Fibroblast of lung (primary cell): ENCODE data around the gene USP7. TPM values are rescaled to one million over a fixed set of nuclear protein-coding genes. Genes with fewer than 3 reads are reported as not detected.

Experiments used
- DNase-seq, 2 donors: peaks; one replicate each; pipeline versions ENCODE4 v3.0.0 to v3.0.0-alpha.2; 2010; ENCODE audit warnings: low read depth in 2 of 2
- H2AFZ ChIP-seq: 2 replicates; pipeline ENCODE4 v1.5.1; 2012; ENCODE audit warnings: low read length, control low read depth, inconsistent platforms
- H3K27ac ChIP-seq: 2 replicates; pipeline ENCODE4 v1.5.1; 2011; ENCODE audit warnings: low read length, control low read depth; ENCODE audit not compliant: insufficient read depth
- H3K27me3 ChIP-seq: 2 replicates; pipeline ENCODE4 v1.5.1; 2011; ENCODE audit warnings: mild to moderate bottlenecking, low read length; ENCODE audit not compliant: control insufficient read depth, insufficient read depth
- H3K36me3 ChIP-seq: 2 replicates; pipeline ENCODE4 v1.5.1; 2011; ENCODE audit warnings: low read length; ENCODE audit not compliant: control insufficient read depth, insufficient read depth
- H3K4me1 ChIP-seq: 2 replicates; pipeline ENCODE4 v1.5.1; 2011; ENCODE audit warnings: low read length; ENCODE audit not compliant: control insufficient read depth, insufficient read depth; ENCODE audit errors: extremely low read depth
- H3K4me2 ChIP-seq: 2 replicates; pipeline ENCODE4 v1.5.1; 2011; ENCODE audit warnings: low read length, control low read depth; ENCODE audit not compliant: insufficient read depth; ENCODE audit errors: extremely low read depth
- H3K4me3 ChIP-seq, 4 experiments: fragments of 200-600 bp in 1 of 4; sonication (generic) in 1 of 4; replicated peaks in 1 of 4; 2 replicates each; pipeline ENCODE4 v1.5.1; 2011 to 2016; ENCODE audit warnings: low read length in 4 of 4, low read depth in 3 of 4, mild to moderate bottlenecking in 3 of 4, control low read depth in 2 of 4, inconsistent platforms in 1 of 4, mixed read lengths in 1 of 4; ENCODE audit not compliant: insufficient read depth in 1 of 4; ENCODE audit errors: control extremely low read depth in 1 of 4
- H3K79me2 ChIP-seq: 2 replicates; pipeline ENCODE4 v1.5.1; 2012; ENCODE audit warnings: mild to moderate bottlenecking, low read length, inconsistent platforms; ENCODE audit not compliant: control insufficient read depth, insufficient read depth
- H3K9ac ChIP-seq: 2 replicates; pipeline ENCODE4 v1.5.1; 2011; ENCODE audit warnings: mild to moderate bottlenecking, low read length, control low read depth; ENCODE audit not compliant: insufficient read depth
- H3K9me3 ChIP-seq: 2 replicates; pipeline ENCODE4 v1.5.1; 2012; ENCODE audit warnings: low read depth, low read length; ENCODE audit not compliant: control insufficient read depth, insufficient read depth
- H4K20me1 ChIP-seq: 2 replicates; pipeline ENCODE4 v1.5.1; 2011; ENCODE audit warnings: low read length; ENCODE audit not compliant: control insufficient read depth, insufficient read depth; ENCODE audit errors: extremely low read depth
- EZH2 ChIP-seq: IDR thresholded peaks from 2 replicates; pipeline ENCODE4 v1.5.1; 2012; ENCODE audit warnings: low read length, control low read depth, mild to moderate bottlenecking; ENCODE audit errors: missing control alignments
- polyA plus RNA-seq, 2 donors: library from polyadenylated mRNA; depleted of rRNA in 1 of 2; stranded (reverse) in 1 of 2; unstranded in 1 of 2; fragments of >200 nt; gene quantifications; 2 replicates each; pipeline ENCODE4 v1.2.1, GENCODE V29; 2011 to 2012; ENCODE audit warnings: missing spikeins in 1 of 2
- total RNA-seq: library from RNA; depleted of rRNA; stranded (reverse); fragments of >200 nt; gene quantifications from 2 replicates; pipeline ENCODE4 v1.2.1, GENCODE V29; 2014
- TF ChIP-seq, protein P1 (sequence below), 2 donors: IDR thresholded peaks in 1 of 2; conservative IDR thresholded peaks in 1 of 2; 1 replicate in 1 of 2; 2 replicates in 1 of 2; pipeline ENCODE4 v1.5.1; 2011 to 2012; ENCODE audit warnings: low read length in 2 of 2, control low read depth in 1 of 2, inconsistent platforms in 1 of 2, low read depth in 1 of 2, mild to moderate bottlenecking in 1 of 2

Gene USP7
- total and polyA plus RNA-seq, 2 donors (not counting 1 experiment from before 2014, with no cell fraction given), result 22.5 to 48.7 TPM

DNA sequence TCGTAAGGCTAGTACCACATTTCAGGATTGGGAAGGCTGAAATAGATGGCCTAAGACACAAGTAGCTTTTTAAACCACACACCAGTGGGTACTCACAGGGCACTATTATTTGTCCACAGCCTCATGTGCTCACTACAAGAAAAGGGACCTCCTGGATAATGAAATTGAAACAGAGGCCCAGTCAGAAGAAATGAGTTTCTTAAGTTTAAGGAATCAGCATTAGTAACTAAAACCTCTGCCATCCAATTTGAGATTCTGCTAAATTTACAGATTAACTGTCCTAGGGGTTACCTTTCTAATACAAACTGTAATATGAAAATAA is 3.0 kb downstream of the USP7 start:
- Histone ChIP-seq H3K9ac (no peak overlapping the region), H3K36me3 (no peaks in the 10 kb centered on the region), H3K4me2 (peak overlapping the region; percentile 72), H3K27ac (peak overlapping the region; percentile 6), H3K27me3 (no peaks in the 10 kb centered on the region), H2AFZ (no peak overlapping the region), H4K20me1 (peaks cover 7% of the 10 kb centered on the region), H3K4me1 (peaks cover 31% of the 10 kb centered on the region), H3K79me2 (peaks cover 73% of the 10 kb centered on the region), H3K4me3 (peak overlapping the region in 2 of 4 experiments; percentile 15 to 26), H3K9me3 (no peaks in the 10 kb centered on the region)
- no peak for TF ChIP-seq EZH2
- TF ChIP-seq, protein P1, sequence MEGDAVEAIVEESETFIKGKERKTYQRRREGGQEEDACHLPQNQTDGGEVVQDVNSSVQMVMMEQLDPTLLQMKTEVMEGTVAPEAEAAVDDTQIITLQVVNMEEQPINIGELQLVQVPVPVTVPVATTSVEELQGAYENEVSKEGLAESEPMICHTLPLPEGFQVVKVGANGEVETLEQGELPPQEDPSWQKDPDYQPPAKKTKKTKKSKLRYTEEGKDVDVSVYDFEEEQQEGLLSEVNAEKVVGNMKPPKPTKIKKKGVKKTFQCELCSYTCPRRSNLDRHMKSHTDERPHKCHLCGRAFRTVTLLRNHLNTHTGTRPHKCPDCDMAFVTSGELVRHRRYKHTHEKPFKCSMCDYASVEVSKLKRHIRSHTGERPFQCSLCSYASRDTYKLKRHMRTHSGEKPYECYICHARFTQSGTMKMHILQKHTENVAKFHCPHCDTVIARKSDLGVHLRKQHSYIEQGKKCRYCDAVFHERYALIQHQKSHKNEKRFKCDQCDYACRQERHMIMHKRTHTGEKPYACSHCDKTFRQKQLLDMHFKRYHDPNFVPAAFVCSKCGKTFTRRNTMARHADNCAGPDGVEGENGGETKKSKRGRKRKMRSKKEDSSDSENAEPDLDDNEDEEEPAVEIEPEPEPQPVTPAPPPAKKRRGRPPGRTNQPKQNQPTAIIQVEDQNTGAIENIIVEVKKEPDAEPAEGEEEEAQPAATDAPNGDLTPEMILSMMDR (conservative IDR thresholded peaks at IDR 0.05 in 1 of 2, IDR thresholded peaks at IDR 0.05 in 1 of 2; ENCODE audit: low read depth in 1 of 2, low read length in 2 of 2), result no peak
- no peak for DNase-seq

DNA sequence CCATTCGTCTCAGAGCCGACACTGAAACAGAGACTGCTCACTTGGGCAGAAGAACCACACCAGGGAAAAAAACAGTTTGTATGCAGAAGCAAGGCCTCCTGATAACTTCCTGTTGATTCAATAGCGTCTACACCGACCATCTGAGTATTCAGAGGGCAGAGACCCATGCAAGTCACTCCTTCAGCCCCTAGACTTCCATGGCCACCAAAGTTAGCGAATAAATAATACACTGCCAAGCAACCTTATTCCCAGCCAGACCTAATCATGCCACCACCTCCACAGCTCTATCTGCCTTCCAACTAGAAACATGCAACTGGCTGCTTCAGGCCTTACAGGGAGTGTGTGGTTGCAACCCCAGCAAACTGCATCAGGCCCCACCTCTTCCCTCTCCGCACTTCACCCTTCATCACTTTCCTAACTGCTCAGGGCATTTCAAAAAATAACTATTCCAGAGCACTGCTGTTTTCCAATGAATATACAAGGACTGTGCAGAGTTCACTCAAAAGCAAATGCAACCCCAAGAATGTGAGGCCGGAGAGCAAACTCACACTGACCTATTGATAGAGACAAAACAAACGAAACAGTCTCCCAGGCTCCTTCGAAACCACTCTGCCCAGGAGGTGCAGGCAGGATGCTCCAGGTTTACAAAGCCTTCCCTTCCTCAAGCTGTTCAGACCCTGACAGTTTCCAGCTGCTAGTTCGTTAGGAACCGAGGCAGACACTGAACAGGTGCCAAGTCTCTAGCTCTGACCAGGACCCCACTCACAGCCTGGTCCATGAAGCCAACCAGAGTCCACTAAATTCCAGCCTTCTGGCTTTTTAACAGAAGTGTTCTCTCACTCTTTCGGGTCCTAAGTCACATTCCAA is 3.6 kb downstream of the USP7 start:
- DNase-seq, result peak; percentile 29 to 40
- TF ChIP-seq EZH2, result no peak
- TF ChIP-seq, protein P1 (conservative IDR thresholded peaks at IDR 0.05 in 1 of 2, IDR thresholded peaks at IDR 0.05 in 1 of 2; ENCODE audit: low read depth in 1 of 2, low read length in 2 of 2), result no peak
- Histone ChIP-seq H3K4me3 (peak overlapping the region in 2 of 4 experiments; percentile 15 to 26), H3K4me2 (peak overlapping the region; percentile 72), H3K36me3 (no peaks in the 10 kb centered on the region), H4K20me1 (peaks cover 7% of the 10 kb centered on the region), H2AFZ (no peak overlapping the region), H3K79me2 (peaks cover 79% of the 10 kb centered on the region), H3K9me3 (no peaks in the 10 kb centered on the region), H3K27me3 (no peaks in the 10 kb centered on the region), H3K4me1 (peaks cover 31% of the 10 kb centered on the region), H3K27ac (peak overlapping the region; percentile 6), H3K9ac (no peak overlapping the region)

DNA sequence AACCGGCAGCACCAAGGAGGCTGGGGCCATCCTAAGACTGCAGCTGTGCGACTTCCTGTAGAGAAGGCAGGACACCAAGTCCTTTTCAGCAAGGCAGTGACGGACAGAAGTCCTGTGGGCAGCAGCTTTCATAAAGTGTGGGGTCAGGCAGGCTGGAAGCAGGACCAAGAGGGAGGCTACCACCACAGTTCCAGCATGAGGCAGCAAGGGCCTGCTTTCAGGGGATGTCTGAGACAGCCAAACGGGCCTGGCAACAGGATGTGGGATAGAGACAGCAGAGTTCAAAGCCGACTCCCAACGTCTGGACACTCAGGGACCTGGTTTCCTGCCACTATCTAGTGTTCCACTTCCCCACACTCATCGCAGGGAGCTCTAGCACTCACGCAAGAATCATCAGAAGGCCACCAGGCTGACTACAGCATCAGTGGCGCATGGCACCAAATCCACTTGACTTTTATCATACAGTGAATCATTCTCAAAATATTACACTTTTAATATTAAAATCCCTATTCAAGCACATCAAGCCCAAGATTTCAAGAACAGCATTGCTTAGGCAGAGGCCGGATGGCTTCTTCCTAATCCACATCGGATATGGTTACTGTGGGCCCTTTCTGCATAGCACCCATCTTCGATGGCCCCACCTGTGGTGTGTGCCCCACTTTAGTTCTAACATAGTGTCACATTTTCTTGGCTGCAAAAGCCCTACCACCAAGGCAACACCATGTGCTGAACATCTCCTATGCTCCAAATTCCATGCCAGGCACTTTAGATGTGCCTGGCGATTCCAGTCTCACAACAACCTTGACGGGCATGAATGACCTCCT is 5.2 kb downstream of the USP7 start:
- Histone ChIP-seq H3K9me3 (no peaks in the 10 kb centered on the region), H3K4me2 (peak overlapping the region; percentile 34), H3K36me3 (no peaks in the 10 kb centered on the region), H3K27ac (peak overlapping the region; percentile 54), H3K9ac (peak overlapping the region; percentile 10), H2AFZ (no peak overlapping the region), H3K79me2 (peaks cover 91% of the 10 kb centered on the region), H3K4me3 (no peak overlapping the region), H3K27me3 (no peaks in the 10 kb centered on the region), H3K4me1 (peaks cover 31% of the 10 kb centered on the region), H4K20me1 (peaks cover 7% of the 10 kb centered on the region)
- peak; percentile 40 to 75 for DNase-seq
- TF ChIP-seq EZH2, result no peak
- TF ChIP-seq, protein P1 (conservative IDR thresholded peaks at IDR 0.05 in 1 of 2, IDR thresholded peaks at IDR 0.05 in 1 of 2; ENCODE audit: low read depth in 1 of 2, low read length in 2 of 2), result no peak
